ENCODE data around the gene GJC2.

GJC2 gene

GRCh38 chr1:228157729-228158126, 8.0 kb downstream of the GJC2 start:
- no peak for DNase-seq (ENCODE audit: low read depth in 2 of 2)

- no peak for DNase-seq (ENCODE audit: low read depth in 2 of 2)
Measured at GRCh38 chr1:228158151-228159007, 8.6 kb downstream of the GJC2 start.

GRCh38 chr1:228159008-228159665, 9.4 kb downstream of the GJC2 start:
- no peak for DNase-seq (ENCODE audit: low read depth in 2 of 2)

GRCh38 chr1:228160201-228160761, 10.6 kb downstream of the GJC2 start:
- no peak for DNase-seq (ENCODE audit: low read depth in 2 of 2)

GRCh38 chr1:228161362-228161761, 11.6 kb downstream of the GJC2 start:
- no peak for DNase-seq (ENCODE audit: low read depth in 2 of 2)

- no peak for DNase-seq (ENCODE audit: low read depth in 2 of 2)
Measured at GRCh38 chr1:228161866-228162265, 12.1 kb downstream of the GJC2 start.

- no peak for DNase-seq (ENCODE audit: low read depth in 2 of 2)
Measured at GRCh38 chr1:228162286-228163006, 12.7 kb downstream of the GJC2 start.

- no peak for DNase-seq (ENCODE audit: low read depth in 2 of 2)
Measured at GRCh38 chr1:228163007-228163753, 13.4 kb downstream of the GJC2 start.

GRCh38 chr1:228163776-228164519, 14.2 kb downstream of the GJC2 start:
- no peak for DNase-seq (ENCODE audit: low read depth in 2 of 2)

- DNase-seq (ENCODE audit: low read depth in 2 of 2): no peak
Measured at GRCh38 chr1:228164561-228165371, 15.0 kb downstream of the GJC2 start.

- peak; percentile 99 for DNase-seq (ENCODE audit: low read depth in 2 of 2)
Measured at GRCh38 chr1:228165372-228166169, 15.8 kb downstream of the GJC2 start, which contains the start of gene IBA57. TSS of gene IBA57 (plus strand) at chr1:228165804. CDS start at chr1:228165817, 13 bp downstream.

- DNase-seq (ENCODE audit: low read depth in 2 of 2): peak; percentile 14 to 33
Measured at GRCh38 chr1:228166170-228166936, 16.6 kb downstream of the GJC2 start.

GRCh38 chr1:228168563-228169270, 19.0 kb downstream of the GJC2 start:
- DNase-seq (ENCODE audit: low read depth in 2 of 2): no peak

GRCh38 chr1:228169345-228169744, 19.6 kb downstream of the GJC2 start:
- DNase-seq (ENCODE audit: low read depth in 2 of 2): no peak

- no peak for DNase-seq (ENCODE audit: low read depth in 2 of 2)
Measured at GRCh38 chr1:228170666-228171065, 20.9 kb downstream of the GJC2 start.

- DNase-seq (ENCODE audit: low read depth in 2 of 2): no peak
Measured at GRCh38 chr1:228171221-228171891, 21.6 kb downstream of the GJC2 start.
